ENCODE measurements around the gene ATG4B.

DNA sequence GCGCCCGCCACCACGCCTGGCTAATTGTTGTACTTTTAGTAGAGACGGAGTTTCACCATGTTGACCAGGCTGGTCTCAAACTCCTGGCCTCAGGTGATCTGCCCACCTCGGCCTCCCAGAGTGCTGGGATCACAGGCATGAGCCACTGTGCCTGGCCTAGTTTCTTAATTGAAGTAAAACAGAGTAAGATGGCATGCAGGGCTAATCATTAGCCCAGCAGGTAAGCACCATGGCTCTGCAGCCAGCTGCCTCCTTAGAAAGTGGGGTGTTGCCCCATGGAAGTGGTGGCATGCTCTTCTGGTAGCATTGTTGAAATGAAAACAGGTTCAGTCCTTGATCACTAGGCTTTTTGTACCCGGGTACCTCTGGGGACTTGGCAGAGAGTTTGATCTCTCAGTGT lies 12.4 kb downstream of the ATG4B start:
- TF ChIP-seq POLR2A (IDR thresholded peaks at IDR 0.05; ENCODE audit: low read length) (no peak), GATA1 (IDR thresholded peaks at IDR 0.05; ENCODE audit: low read depth, low read length) (no peak)
